PC-9 (cell line): Measurements from ENCODE around the gene ZCCHC2. TPM values are rescaled to one million over a fixed set of nuclear protein-coding genes. Genes with fewer than 3 reads are reported as not detected.
A peak's percentile ranks its signal among the peaks of the same experiment; 100 is the strongest.

Experiments
- BruUV-seq: library from RNA; stranded (reverse); fragments of 400-500 nt; replicated peaks from 2 replicates; lab custom pipeline; 2021; lab: Mats Ljungman, UMichigan
- CTCF ChIA-PET: fragments of 300-600 bp; sonication (Branson Sonifier 250); formaldehyde crosslinking; loops from one replicate; lab custom pipeline; 2022; ENCODE audit warnings: antibody characterized with exemption; lab: Charles Lee
- POLR2A ChIA-PET: fragments of 300-600 bp; sonication (Branson Sonifier 250); formaldehyde crosslinking; loops from one replicate; lab custom pipeline; 2022; ENCODE audit warnings: antibody characterized with exemption; ENCODE audit not compliant: unreplicated experiment; lab: Charles Lee
- DNase-seq, 2 experiments: peaks; one replicate each; pipeline versions ENCODE4 v3.0.0 to v3.0.0-alpha.2; 2015 to 2022; ENCODE audit warnings: mixed read lengths in 1 of 2
- H2AFZ ChIP-seq: fragments of 200-600 bp; sonication (generic); 2 replicates; pipeline ENCODE4 v1.8.1; 2017; ENCODE audit warnings: antibody characterized with exemption
- H3F3A ChIP-seq: fragments of 200-600 bp; sonication (generic); 2 replicates; pipeline ENCODE4 v1.8.1; 2017; ENCODE audit warnings: antibody characterized with exemption, mild to moderate bottlenecking, low read depth; ENCODE audit not compliant: insufficient read depth
- H3K27ac ChIP-seq: fragments of 200-600 bp; sonication (generic); 2 replicates; pipeline ENCODE4 v1.6.1; 2016; ENCODE audit warnings: mixed run types
- H3K27me3 ChIP-seq: fragments of 200-600 bp; sonication (generic); 2 replicates; pipeline ENCODE4 v1.6.1; 2016; ENCODE audit warnings: low read depth, mixed run types; ENCODE audit not compliant: insufficient read depth
- H3K36me3 ChIP-seq: fragments of 200-600 bp; sonication (generic); 2 replicates; pipeline ENCODE4 v1.6.1; 2016; ENCODE audit warnings: low read depth, mixed run types
- H3K4me1 ChIP-seq: fragments of 200-600 bp; sonication (generic); replicated peaks from 2 replicates; pipeline ENCODE4 v1.6.1; 2016; ENCODE audit warnings: mixed run types; ENCODE audit not compliant: insufficient read depth
- H3K4me2 ChIP-seq: fragments of 200-600 bp; sonication (generic); 2 replicates; pipeline ENCODE4 v1.6.1; 2017; ENCODE audit warnings: mixed run types
- H3K4me3 ChIP-seq: fragments of 200-600 bp; sonication (generic); 2 replicates; pipeline ENCODE4 v1.6.1; 2016; ENCODE audit warnings: mixed run types
- H3K79me2 ChIP-seq: fragments of 200-600 bp; sonication (generic); 2 replicates; pipeline ENCODE4 v1.6.1; 2017; ENCODE audit warnings: low read depth, mixed run types
- H3K9me2 ChIP-seq: fragments of 200-600 bp; sonication (generic); 2 replicates; pipeline ENCODE4 v1.8.1; 2017; ENCODE audit warnings: mild to moderate bottlenecking; ENCODE audit not compliant: insufficient read depth
- H3K9me3 ChIP-seq: fragments of 200-600 bp; sonication (generic); 2 replicates; pipeline ENCODE4 v1.8.1; 2016; ENCODE audit warnings: low read depth; ENCODE audit not compliant: insufficient read depth
- H4K20me1 ChIP-seq: fragments of 200-600 bp; sonication (generic); 2 replicates; pipeline ENCODE4 v1.8.1; 2017; ENCODE audit not compliant: insufficient read depth
- EZH2 ChIP-seq: fragments of 200-600 bp; sonication (generic); IDR thresholded peaks from 2 replicates; pipeline ENCODE4 v1.8.0; 2017; ENCODE audit warnings: antibody characterized with exemption, low read depth
- intact Hi-C: fragments of 100-400 bp; cut with micrococcal nuclease; formaldehyde crosslinking; loops from one replicate; pipeline ENCODE4 v1.10.0; 2022; ENCODE audit not compliant: unreplicated experiment
- total RNA-seq: library from RNA; stranded (reverse); gene quantifications from 2 replicates; pipeline ENCODE4 v1.2.3, GENCODE V29; 2021
- TF ChIP-seq, protein P1 (sequence below): fragments of 200-600 bp; sonication (generic); conservative IDR thresholded peaks from 2 replicates; pipeline ENCODE4 v1.6.1; 2017; ENCODE audit warnings: mixed run types, antibody characterized with exemption, mild to moderate bottlenecking, moderate library complexity

The ZCCHC2 gene
- total RNA-seq, 1 experiment from 2014 or later = 18.1 TPM

DNA sequence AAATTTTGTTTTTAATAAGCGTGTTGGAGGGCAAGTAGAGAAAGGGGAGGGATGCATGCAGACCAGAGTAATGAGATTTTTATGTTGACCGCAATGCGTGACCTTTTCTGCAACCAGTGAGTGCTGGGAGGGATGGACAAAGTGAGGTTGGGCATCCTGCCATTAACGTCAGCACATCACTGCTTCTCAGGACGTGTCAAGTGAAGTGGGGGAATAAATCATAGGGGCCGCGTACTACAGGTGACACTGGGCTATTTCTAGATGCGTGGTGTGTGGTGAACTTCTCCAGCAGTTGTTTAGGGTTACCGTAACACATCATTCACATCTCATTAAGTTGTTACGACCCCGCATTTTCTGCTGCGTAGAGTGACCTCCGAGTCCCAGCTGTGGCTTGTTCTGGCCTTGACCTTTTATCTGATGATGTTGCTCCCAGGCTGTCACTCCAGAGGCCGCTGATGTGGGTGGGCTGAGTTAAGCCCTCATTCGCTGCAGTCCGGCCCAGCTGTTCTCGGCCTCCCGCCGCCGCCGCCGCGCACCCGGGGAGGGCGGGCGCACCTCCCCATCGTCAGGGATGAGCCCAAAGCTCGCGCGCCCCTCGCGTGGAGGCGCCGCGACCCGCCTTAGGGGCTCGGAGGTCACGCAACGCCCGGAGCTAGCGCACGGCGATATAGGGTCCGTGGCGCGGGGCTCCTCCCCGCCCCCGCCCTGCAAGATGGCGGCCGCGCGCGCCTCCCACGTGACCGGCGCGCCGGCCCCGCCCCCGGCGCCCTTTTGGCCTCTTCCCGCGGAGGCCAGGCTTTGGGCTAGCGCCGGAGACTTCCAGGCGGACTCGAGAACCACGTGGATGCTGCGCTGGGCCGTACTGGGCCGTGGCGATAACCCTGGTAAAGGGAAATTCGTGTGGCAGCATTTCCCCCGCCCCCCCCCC is 3.5 kb downstream of the ZCCHC2 start:
- ChIA-PET POLR2A (no interaction called here), CTCF (no interaction called here)
- no peaks in the 10 kb centered on the region for H3K9me2 ChIP-seq
- H3K9me3 ChIP-seq = no peaks in the 10 kb centered on the region
- H3K79me2 ChIP-seq = peaks cover 77% of the 10 kb centered on the region
- TF ChIP-seq, protein P1, sequence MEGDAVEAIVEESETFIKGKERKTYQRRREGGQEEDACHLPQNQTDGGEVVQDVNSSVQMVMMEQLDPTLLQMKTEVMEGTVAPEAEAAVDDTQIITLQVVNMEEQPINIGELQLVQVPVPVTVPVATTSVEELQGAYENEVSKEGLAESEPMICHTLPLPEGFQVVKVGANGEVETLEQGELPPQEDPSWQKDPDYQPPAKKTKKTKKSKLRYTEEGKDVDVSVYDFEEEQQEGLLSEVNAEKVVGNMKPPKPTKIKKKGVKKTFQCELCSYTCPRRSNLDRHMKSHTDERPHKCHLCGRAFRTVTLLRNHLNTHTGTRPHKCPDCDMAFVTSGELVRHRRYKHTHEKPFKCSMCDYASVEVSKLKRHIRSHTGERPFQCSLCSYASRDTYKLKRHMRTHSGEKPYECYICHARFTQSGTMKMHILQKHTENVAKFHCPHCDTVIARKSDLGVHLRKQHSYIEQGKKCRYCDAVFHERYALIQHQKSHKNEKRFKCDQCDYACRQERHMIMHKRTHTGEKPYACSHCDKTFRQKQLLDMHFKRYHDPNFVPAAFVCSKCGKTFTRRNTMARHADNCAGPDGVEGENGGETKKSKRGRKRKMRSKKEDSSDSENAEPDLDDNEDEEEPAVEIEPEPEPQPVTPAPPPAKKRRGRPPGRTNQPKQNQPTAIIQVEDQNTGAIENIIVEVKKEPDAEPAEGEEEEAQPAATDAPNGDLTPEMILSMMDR = no peak
- no peaks in the 10 kb centered on the region for H3K27me3 ChIP-seq
- H3F3A ChIP-seq = peaks cover 14% of the 10 kb centered on the region
- peaks cover 23% of the 10 kb centered on the region for H3K4me1 ChIP-seq
- H3K27ac ChIP-seq = peak overlapping the region; percentile 64
- peak overlapping the region; percentile 95 for H3K4me3 ChIP-seq
- no peaks in the 10 kb centered on the region for H4K20me1 ChIP-seq
- no TSS peak for BruUV-seq
- peak overlapping the region; percentile 99 for H3K4me2 ChIP-seq
- no peaks in the 10 kb centered on the region for H3K36me3 ChIP-seq
- peak overlapping the region; percentile 94 for H2AFZ ChIP-seq
- intact Hi-C loops = loop anchor here (2.0 to 10.0 kb wide), 2 partner anchors 102 to 202 kb away; partner anchors contain the start of gene TNFRSF11A
- DNase-seq = peak; percentile 42 to 69

DNA sequence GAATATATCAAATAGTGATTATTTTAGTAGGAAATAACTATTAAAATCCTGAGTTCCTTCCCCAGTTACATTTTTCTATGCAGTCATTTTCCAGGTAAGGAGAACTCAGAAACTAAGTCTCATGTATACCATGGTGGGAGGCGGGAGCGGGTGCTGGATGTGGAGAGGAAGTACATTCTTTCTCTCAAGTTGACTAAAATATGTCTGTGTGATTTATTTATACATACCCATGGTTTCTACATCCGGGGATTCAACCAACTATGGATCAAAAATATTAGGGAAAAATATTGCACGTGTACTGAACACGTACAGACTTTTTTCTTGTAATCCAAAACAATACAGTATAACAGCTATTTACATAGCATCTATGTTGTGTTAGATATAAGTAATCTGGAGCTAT is 6.8 kb downstream of the ZCCHC2 start:
- POLR2A ChIA-PET = no interaction called here
- CTCF ChIA-PET = no interaction called here
- Histone ChIP-seq H3K9me3 (no peaks in the 10 kb centered on the region), H3F3A (peaks cover 10% of the 10 kb centered on the region), H2AFZ (no peak overlapping the region), H3K36me3 (no peaks in the 10 kb centered on the region), H3K79me2 (peaks cover 94% of the 10 kb centered on the region), H3K9me2 (no peaks in the 10 kb centered on the region), H4K20me1 (no peaks in the 10 kb centered on the region), H3K4me2 (no peak overlapping the region), H3K27ac (no peak overlapping the region), H3K4me3 (no peak overlapping the region), H3K27me3 (no peaks in the 10 kb centered on the region), H3K4me1 (peaks cover 17% of the 10 kb centered on the region)
- no peak for DNase-seq
- no peak for TF ChIP-seq EZH2
- TF ChIP-seq, protein P1 = no peak
- BruUV-seq = no TSS peak
- intact Hi-C loops = loop anchor here (10.0 kb wide), 1 partner anchor 205 kb away; the partner anchor contains the start of gene TNFRSF11A

DNA sequence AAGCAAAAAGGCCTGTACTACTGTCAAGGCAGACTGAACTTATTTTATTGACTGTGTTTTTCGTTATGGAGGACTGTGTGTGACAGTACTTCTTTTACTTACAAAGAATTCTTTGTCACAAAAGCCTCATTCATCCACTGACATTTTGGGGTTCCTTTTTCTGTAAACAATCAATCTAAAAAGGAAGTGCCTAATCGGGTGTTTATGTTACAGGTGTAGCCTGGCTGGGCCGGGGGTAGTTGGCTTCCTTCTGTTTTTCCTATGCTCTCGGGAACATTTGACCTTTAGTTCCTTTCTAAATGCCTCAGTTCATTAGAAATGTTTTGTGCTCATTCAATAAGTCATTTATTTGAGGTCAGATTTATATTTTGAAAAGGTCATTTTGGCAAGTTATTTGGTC is 8.3 kb downstream of the ZCCHC2 start:
- Histone ChIP-seq H3K27me3 (no peaks in the 10 kb centered on the region), H3K4me3 (no peak overlapping the region), H3F3A (peaks cover 8% of the 10 kb centered on the region), H3K4me1 (peaks cover 8% of the 10 kb centered on the region), H3K36me3 (no peaks in the 10 kb centered on the region), H3K9me3 (no peaks in the 10 kb centered on the region), H3K9me2 (no peaks in the 10 kb centered on the region), H3K79me2 (peaks cover 92% of the 10 kb centered on the region), H3K4me2 (no peak overlapping the region), H2AFZ (no peak overlapping the region), H3K27ac (no peak overlapping the region), H4K20me1 (no peaks in the 10 kb centered on the region)
- TF ChIP-seq EZH2 = no peak
- TF ChIP-seq, protein P1 = no peak
- no peak for DNase-seq
- POLR2A ChIA-PET = interaction anchor here (0.6 kb wide), 1 partner anchor 1773 kb away, joined by 7 read pairs; no protein-coding TSS in a partner anchor
- BruUV-seq = no TSS peak
- CTCF ChIA-PET = no interaction called here
- intact Hi-C loops = no loop called here
